B cell (primary cell): ENCODE data around the gene KLRB1.

ENCODE experiments used
- EZH2 ChIP-seq: IDR thresholded peaks from 2 replicates; pipeline ENCODE4 v1.6.1; 2012; ENCODE audit warnings: borderline replicate concordance, low read depth, mild to moderate bottlenecking, moderate library complexity, low read length; ENCODE audit not compliant: insufficient read depth, poor library complexity, severe bottlenecking
- TF ChIP-seq, protein P1 (sequence below): fragments of 200-600 bp; IDR thresholded peaks from one replicate; pipeline ENCODE4 v1.8.0; 2022; ENCODE audit warnings: antibody characterized with exemption, mild to moderate bottlenecking

DNA sequence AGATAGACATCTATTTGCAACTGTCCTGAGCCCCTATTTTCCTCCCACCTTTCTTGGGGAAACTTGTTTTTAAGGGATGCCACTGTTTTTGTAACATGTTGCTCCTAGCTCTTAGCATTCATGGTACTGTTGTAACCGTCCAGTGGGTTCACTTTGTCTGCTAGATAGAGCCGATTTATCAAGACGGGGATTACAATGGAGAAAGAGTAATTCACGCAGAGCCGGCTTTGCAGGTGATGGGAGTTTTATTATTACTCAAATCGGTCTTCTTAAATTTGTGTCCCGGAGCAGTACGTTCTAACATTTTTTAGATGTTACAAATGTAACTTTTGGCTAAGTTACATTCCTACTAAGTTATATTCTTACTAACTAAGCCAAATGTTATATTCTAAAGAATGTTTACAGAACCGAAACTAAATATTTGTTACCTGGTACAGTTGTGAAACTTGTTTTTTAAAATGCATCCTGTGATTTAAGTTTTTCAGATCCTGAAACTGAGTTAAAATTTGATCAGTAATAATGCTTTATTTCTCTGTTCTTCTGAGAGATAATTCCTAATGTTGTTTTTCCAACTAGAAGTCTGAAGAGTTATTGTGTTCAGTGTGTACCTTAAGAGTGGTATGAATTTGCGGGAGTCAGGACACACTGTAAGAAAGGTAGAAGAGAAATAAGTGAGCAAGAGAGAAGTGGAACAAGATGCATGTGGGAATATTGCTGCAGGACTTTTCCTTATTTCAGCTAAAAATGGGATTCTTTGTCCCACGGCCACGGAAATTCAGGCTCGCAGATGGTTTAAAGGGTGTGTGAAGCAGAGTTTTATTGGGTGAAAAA lies 41.2 kb upstream of the KLRB1 start:
- TF ChIP-seq, protein P1, sequence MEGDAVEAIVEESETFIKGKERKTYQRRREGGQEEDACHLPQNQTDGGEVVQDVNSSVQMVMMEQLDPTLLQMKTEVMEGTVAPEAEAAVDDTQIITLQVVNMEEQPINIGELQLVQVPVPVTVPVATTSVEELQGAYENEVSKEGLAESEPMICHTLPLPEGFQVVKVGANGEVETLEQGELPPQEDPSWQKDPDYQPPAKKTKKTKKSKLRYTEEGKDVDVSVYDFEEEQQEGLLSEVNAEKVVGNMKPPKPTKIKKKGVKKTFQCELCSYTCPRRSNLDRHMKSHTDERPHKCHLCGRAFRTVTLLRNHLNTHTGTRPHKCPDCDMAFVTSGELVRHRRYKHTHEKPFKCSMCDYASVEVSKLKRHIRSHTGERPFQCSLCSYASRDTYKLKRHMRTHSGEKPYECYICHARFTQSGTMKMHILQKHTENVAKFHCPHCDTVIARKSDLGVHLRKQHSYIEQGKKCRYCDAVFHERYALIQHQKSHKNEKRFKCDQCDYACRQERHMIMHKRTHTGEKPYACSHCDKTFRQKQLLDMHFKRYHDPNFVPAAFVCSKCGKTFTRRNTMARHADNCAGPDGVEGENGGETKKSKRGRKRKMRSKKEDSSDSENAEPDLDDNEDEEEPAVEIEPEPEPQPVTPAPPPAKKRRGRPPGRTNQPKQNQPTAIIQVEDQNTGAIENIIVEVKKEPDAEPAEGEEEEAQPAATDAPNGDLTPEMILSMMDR: no peak
- TF ChIP-seq EZH2: no peak
